ENCODE data around the gene C6orf118. TPM values are rescaled to one million over a fixed set of nuclear protein-coding genes. Genes with fewer than 3 reads are reported as not detected.

The C6orf118 gene
- total and polyA plus RNA-seq, 10 of the 15 experiments (the other 5 are each of a cell fraction or from before 2014, with no cell fraction given) = not detected

DNA sequence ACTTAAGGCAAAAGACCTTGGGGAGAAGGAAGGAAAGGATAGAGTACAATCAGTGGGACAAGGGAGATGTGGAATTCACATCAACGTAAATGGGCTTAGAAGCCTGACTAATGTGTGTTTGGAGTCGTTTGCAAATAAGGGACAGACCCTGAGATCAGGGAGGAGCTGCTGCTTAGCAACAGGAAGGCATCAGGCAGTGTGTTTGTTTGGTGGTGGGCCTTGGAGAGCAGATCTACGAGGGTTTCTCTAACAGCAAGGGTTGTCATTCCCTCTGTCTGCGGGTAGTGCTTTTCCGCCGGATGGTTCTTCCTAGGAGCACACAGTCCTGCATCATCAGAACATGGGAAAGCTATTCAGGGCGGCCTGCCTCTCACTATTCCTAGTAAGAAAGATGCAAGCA is 40.4 kb downstream of the C6orf118 start:
- Histone ChIP-seq H3K4me1 (ENCODE audit: control insufficient read depth, insufficient read depth, low read length) (no peaks in the 10 kb centered on the region), H3K27ac (ENCODE audit: control insufficient read depth, insufficient read depth) (no peak overlapping the region), H4K20me1 (ENCODE audit: control insufficient read depth, insufficient read depth) (no peaks in the 10 kb centered on the region), H3K9ac (ENCODE audit: control insufficient read depth, insufficient read depth, low read length) (no peak overlapping the region), H3K36me3 (ENCODE audit: control insufficient read depth in 2 of 2, insufficient read depth in 2 of 2, low read length in 1 of 2) (no peaks in the 10 kb centered on the region), H3K27me3 (replicated peaks in 1 of 2; ENCODE audit: control insufficient read depth in 2 of 2, insufficient read depth in 2 of 2, low read length in 1 of 2) (no peaks in the 10 kb centered on the region), H2AFZ (ENCODE audit: control insufficient read depth, low read depth, low read length) (no peak overlapping the region), H3K79me2 (ENCODE audit: control insufficient read depth, insufficient read depth, low read length) (no peaks in the 10 kb centered on the region), H3K4me3 (no peak overlapping the region), H3K9me3 (replicated peaks; ENCODE audit: control insufficient read depth, insufficient read depth, low read length) (no peaks in the 10 kb centered on the region), H3K4me2 (ENCODE audit: control insufficient read depth, insufficient read depth) (no peak overlapping the region)
- no TSS peak for BruUV-seq (replicated peaks)
- WGBS (ENCODE audit: insufficient coverage, insufficient replicate concordance, low lambda C conversion rate, missing lambda C conversion rate) = 13% methylated on average over 7 of the region's 7 CpGs
- intact Hi-C loops (cut with micrococcal nuclease; ENCODE audit: unreplicated experiment) (no loop called here), in situ Hi-C loops (cut with MboI) (no loop called here)
- no peak for DNase-seq (ENCODE audit: low read depth, low spot score)
- CTCF ChIA-PET = no interaction called here
- SMC1A ChIA-PET (ENCODE audit: uncharacterized antibody, unreplicated experiment) = no interaction called here
- RAD21 ChIA-PET (ENCODE audit: unreplicated experiment) = no interaction called here
- no peak for FAIRE-seq
- TF ChIP-seq NR2C1 (IDR thresholded peaks at IDR 0.05) (no peak), CUX1 (IDR thresholded peaks at IDR 0.05; ENCODE audit: insufficient replicate concordance, low read depth, low read length) (no peak), CEBPB (IDR thresholded peaks at IDR 0.05; ENCODE audit: borderline replicate concordance in 1 of 2, low read depth in 2 of 2, low read length in 2 of 2) (no peak), SIX5 (IDR thresholded peaks at IDR 0.05; ENCODE audit: low read depth, low read length, severe bottlenecking) (no peak), TBL1XR1 (IDR thresholded peaks at IDR 0.05; ENCODE audit: low read depth, low read length) (no peak), BACH1 (IDR thresholded peaks at IDR 0.05; ENCODE audit: borderline replicate concordance) (no peak), FOS (IDR thresholded peaks at IDR 0.05; ENCODE audit: borderline replicate concordance, extremely low read depth, insufficient read length) (no peak), MYC (IDR thresholded peaks at IDR 0.05; ENCODE audit: insufficient read depth, insufficient read length, insufficient replicate concordance, low read length, severe bottlenecking) (no peak), E4F1 (IDR thresholded peaks at IDR 0.05; ENCODE audit: borderline replicate concordance, partially characterized antibody) (no peak), CREB1 (IDR thresholded peaks at IDR 0.05; ENCODE audit: low read depth) (no peak), NFYB (IDR thresholded peaks at IDR 0.05; ENCODE audit: insufficient read depth, low read depth, low read length) (no peak)
- TF ChIP-seq, protein P1, sequence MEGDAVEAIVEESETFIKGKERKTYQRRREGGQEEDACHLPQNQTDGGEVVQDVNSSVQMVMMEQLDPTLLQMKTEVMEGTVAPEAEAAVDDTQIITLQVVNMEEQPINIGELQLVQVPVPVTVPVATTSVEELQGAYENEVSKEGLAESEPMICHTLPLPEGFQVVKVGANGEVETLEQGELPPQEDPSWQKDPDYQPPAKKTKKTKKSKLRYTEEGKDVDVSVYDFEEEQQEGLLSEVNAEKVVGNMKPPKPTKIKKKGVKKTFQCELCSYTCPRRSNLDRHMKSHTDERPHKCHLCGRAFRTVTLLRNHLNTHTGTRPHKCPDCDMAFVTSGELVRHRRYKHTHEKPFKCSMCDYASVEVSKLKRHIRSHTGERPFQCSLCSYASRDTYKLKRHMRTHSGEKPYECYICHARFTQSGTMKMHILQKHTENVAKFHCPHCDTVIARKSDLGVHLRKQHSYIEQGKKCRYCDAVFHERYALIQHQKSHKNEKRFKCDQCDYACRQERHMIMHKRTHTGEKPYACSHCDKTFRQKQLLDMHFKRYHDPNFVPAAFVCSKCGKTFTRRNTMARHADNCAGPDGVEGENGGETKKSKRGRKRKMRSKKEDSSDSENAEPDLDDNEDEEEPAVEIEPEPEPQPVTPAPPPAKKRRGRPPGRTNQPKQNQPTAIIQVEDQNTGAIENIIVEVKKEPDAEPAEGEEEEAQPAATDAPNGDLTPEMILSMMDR (IDR thresholded peaks at IDR 0.05 in 2 of 3, conservative IDR thresholded peaks at IDR 0.05 in 1 of 3; ENCODE audit: control insufficient read depth in 2 of 3, extremely low read depth in 1 of 3, insufficient read depth in 1 of 3, low read depth in 3 of 3, low read length in 3 of 3) = no peak
- TF ChIP-seq, protein P2, sequence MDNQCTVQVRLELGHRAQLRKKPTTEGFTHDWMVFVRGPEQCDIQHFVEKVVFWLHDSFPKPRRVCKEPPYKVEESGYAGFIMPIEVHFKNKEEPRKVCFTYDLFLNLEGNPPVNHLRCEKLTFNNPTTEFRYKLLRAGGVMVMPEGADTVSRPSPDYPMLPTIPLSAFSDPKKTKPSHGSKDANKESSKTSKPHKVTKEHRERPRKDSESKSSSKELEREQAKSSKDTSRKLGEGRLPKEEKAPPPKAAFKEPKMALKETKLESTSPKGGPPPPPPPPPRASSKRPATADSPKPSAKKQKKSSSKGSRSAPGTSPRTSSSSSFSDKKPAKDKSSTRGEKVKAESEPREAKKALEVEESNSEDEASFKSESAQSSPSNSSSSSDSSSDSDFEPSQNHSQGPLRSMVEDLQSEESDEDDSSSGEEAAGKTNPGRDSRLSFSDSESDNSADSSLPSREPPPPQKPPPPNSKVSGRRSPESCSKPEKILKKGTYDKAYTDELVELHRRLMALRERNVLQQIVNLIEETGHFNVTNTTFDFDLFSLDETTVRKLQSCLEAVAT (IDR thresholded peaks at IDR 0.05) = no peak
- POLR2A ChIA-PET = no interaction called here
- ATAC-seq = no peak

Data from GM12878 (cell line).